Measurements from ENCODE around the gene TSKU.

The TSKU gene

GRCh38 chr11:76771446-76772099, 11.6 kb upstream of the TSKU start:
- no peak for DNase-seq (ENCODE audit: low read depth, low spot score)
- Histone ChIP-seq H3K36me3 (ENCODE audit: insufficient read depth, insufficient read length, low read length) (no peaks in the 10 kb centered on the region), H3K4me3 (ENCODE audit: insufficient read length, low read depth) (no peak overlapping the region), H3K9me3 (ENCODE audit: insufficient read depth, low read length) (peaks cover 14% of the 10 kb centered on the region), H3K27me3 (ENCODE audit: insufficient read depth, insufficient read length) (no peaks in the 10 kb centered on the region), H3K9ac (ENCODE audit: insufficient read length, low read depth) (no peak overlapping the region), H3K4me1 (ENCODE audit: insufficient read depth, insufficient read length) (peaks cover 27% of the 10 kb centered on the region)
- TF ChIP-seq YY1 (IDR thresholded peaks at IDR 0.05; ENCODE audit: insufficient read depth, insufficient read length): no peak
- no peak for TF ChIP-seq ZNF274 (IDR thresholded peaks at IDR 0.05; ENCODE audit: low read depth, low read length)
- no peak for TF ChIP-seq SUZ12 (IDR thresholded peaks at IDR 0.05; ENCODE audit: extremely low read depth, insufficient read depth, insufficient read length)

DNA sequence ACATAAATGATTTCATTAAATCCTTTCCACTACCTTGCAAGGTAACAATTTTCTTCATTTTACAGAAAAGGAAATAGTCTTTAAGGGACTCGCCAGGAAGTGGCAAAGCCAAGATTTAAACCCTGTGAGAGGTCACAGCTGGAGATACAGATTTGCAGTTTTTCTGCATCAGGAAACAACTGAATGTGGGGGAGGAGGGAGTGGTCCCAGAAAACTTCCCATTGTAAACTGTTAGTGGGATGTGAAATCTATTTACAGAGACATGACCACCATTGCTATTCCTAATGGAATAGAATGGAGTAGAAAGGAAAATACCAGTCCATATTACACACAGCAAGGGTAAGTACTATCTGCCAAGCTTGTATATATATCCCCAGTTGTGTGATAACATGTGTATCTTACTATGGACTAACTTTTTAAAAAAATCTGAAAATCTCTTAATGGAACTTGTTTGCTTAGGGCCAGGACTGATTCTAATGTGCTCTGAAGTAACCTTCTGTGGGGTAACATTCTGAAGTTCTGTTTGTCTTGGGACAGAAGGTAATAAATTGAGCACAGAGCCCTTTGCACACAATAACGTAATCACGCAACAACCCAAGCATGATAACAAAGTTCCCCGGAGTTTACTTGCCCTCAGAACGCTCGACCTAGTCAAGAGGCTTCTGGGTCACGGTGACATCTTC, 10.9 kb upstream of the TSKU start:
- Histone ChIP-seq H3K4me3 (ENCODE audit: insufficient read length, low read depth) (no peak overlapping the region), H3K4me1 (ENCODE audit: insufficient read depth, insufficient read length) (peaks cover 27% of the 10 kb centered on the region), H3K9me3 (ENCODE audit: insufficient read depth, low read length) (peaks cover 21% of the 10 kb centered on the region), H3K27me3 (ENCODE audit: insufficient read depth, insufficient read length) (no peaks in the 10 kb centered on the region), H3K9ac (ENCODE audit: insufficient read length, low read depth) (no peak overlapping the region), H3K36me3 (ENCODE audit: insufficient read depth, insufficient read length, low read length) (no peaks in the 10 kb centered on the region)
- DNase-seq (ENCODE audit: low read depth, low spot score): no peak
- TF ChIP-seq YY1 (IDR thresholded peaks at IDR 0.05; ENCODE audit: insufficient read depth, insufficient read length) (no peak), SUZ12 (IDR thresholded peaks at IDR 0.05; ENCODE audit: extremely low read depth, insufficient read depth, insufficient read length) (no peak), ZNF274 (IDR thresholded peaks at IDR 0.05; ENCODE audit: low read depth, low read length) (no peak)

DNA sequence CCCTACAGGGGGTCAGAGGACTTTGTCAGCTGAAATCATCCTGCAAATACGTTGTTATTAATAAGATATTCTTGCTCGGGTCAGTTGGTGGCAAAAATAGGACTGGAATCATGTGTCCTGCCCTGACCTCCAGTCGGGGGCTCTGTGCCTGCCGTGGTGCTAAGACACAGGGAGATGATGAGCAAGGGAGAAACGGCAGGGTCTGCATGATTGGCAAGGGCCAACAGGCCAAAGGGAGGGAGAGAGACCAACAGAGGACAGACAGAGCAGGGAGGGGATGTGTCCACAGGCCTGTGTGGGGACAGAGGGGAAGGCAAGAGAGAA, 10.4 kb upstream of the TSKU start:
- DNase-seq (ENCODE audit: low read depth, low spot score): no peak
- Histone ChIP-seq H3K9ac (ENCODE audit: insufficient read length, low read depth) (no peak overlapping the region), H3K4me3 (ENCODE audit: insufficient read length, low read depth) (no peak overlapping the region), H3K36me3 (ENCODE audit: insufficient read depth, insufficient read length, low read length) (no peaks in the 10 kb centered on the region), H3K9me3 (ENCODE audit: insufficient read depth, low read length) (peaks cover 26% of the 10 kb centered on the region), H3K4me1 (ENCODE audit: insufficient read depth, insufficient read length) (peaks cover 26% of the 10 kb centered on the region), H3K27me3 (ENCODE audit: insufficient read depth, insufficient read length) (no peaks in the 10 kb centered on the region)
- no peak for TF ChIP-seq ZNF274 (IDR thresholded peaks at IDR 0.05; ENCODE audit: low read depth, low read length)
- no peak for TF ChIP-seq YY1 (IDR thresholded peaks at IDR 0.05; ENCODE audit: insufficient read depth, insufficient read length)
- no peak for TF ChIP-seq SUZ12 (IDR thresholded peaks at IDR 0.05; ENCODE audit: extremely low read depth, insufficient read depth, insufficient read length)

- TF ChIP-seq YY1 (IDR thresholded peaks at IDR 0.05; ENCODE audit: insufficient read depth, insufficient read length): no peak
- TF ChIP-seq SUZ12 (IDR thresholded peaks at IDR 0.05; ENCODE audit: extremely low read depth, insufficient read depth, insufficient read length): no peak
- TF ChIP-seq ZNF274 (IDR thresholded peaks at IDR 0.05; ENCODE audit: low read depth, low read length): no peak
- Histone ChIP-seq H3K9me3 (ENCODE audit: insufficient read depth, low read length) (peaks cover 28% of the 10 kb centered on the region), H3K36me3 (ENCODE audit: insufficient read depth, insufficient read length, low read length) (no peaks in the 10 kb centered on the region), H3K4me1 (ENCODE audit: insufficient read depth, insufficient read length) (peaks cover 18% of the 10 kb centered on the region), H3K9ac (ENCODE audit: insufficient read length, low read depth) (no peak overlapping the region), H3K27me3 (ENCODE audit: insufficient read depth, insufficient read length) (no peaks in the 10 kb centered on the region), H3K4me3 (ENCODE audit: insufficient read length, low read depth) (no peak overlapping the region)
- DNase-seq (ENCODE audit: low read depth, low spot score): no peak
These were observed 9.2 kb upstream of the TSKU start for GRCh38 chr11:76773921-76774361.

- Histone ChIP-seq H3K9me3 (ENCODE audit: insufficient read depth, low read length) (peaks cover 28% of the 10 kb centered on the region), H3K36me3 (ENCODE audit: insufficient read depth, insufficient read length, low read length) (no peaks in the 10 kb centered on the region), H3K9ac (ENCODE audit: insufficient read length, low read depth) (no peak overlapping the region), H3K27me3 (ENCODE audit: insufficient read depth, insufficient read length) (no peaks in the 10 kb centered on the region), H3K4me3 (ENCODE audit: insufficient read length, low read depth) (no peak overlapping the region), H3K4me1 (ENCODE audit: insufficient read depth, insufficient read length) (peaks cover 4% of the 10 kb centered on the region)
- no peak for TF ChIP-seq YY1 (IDR thresholded peaks at IDR 0.05; ENCODE audit: insufficient read depth, insufficient read length)
- no peak for DNase-seq (ENCODE audit: low read depth, low spot score)
These were observed 6.7 kb upstream of the TSKU start for GRCh38 chr11:76776472-76776871.

GRCh38 chr11:76777305-76777704, 5.9 kb upstream of the TSKU start:
- H3K4me3 ChIP-seq (ENCODE audit: insufficient read length, low read depth): no peak overlapping the region
- peaks cover 28% of the 10 kb centered on the region for H3K9me3 ChIP-seq (ENCODE audit: insufficient read depth, low read length)
- H3K4me1 ChIP-seq (ENCODE audit: insufficient read depth, insufficient read length): no peaks in the 10 kb centered on the region
- H3K27me3 ChIP-seq (ENCODE audit: insufficient read depth, insufficient read length): no peaks in the 10 kb centered on the region
- no peaks in the 10 kb centered on the region for H3K36me3 ChIP-seq (ENCODE audit: insufficient read depth, insufficient read length, low read length)
- DNase-seq (ENCODE audit: low read depth, low spot score): no peak
- H3K9ac ChIP-seq (ENCODE audit: insufficient read length, low read depth): no peak overlapping the region
- TF ChIP-seq YY1 (IDR thresholded peaks at IDR 0.05; ENCODE audit: insufficient read depth, insufficient read length) (no peak), ZNF274 (IDR thresholded peaks at IDR 0.05; ENCODE audit: low read depth, low read length) (no peak), SUZ12 (IDR thresholded peaks at IDR 0.05; ENCODE audit: extremely low read depth, insufficient read depth, insufficient read length) (no peak)

- no peaks in the 10 kb centered on the region for H3K27me3 ChIP-seq (ENCODE audit: insufficient read depth, insufficient read length)
- H3K36me3 ChIP-seq (ENCODE audit: insufficient read depth, insufficient read length, low read length): no peaks in the 10 kb centered on the region
- TF ChIP-seq SUZ12 (IDR thresholded peaks at IDR 0.05; ENCODE audit: extremely low read depth, insufficient read depth, insufficient read length) (no peak), ZNF274 (IDR thresholded peaks at IDR 0.05; ENCODE audit: low read depth, low read length) (no peak), YY1 (IDR thresholded peaks at IDR 0.05; ENCODE audit: insufficient read depth, insufficient read length) (no peak)
- no peaks in the 10 kb centered on the region for H3K4me1 ChIP-seq (ENCODE audit: insufficient read depth, insufficient read length)
- H3K9me3 ChIP-seq (ENCODE audit: insufficient read depth, low read length): peaks cover 28% of the 10 kb centered on the region
- H3K4me3 ChIP-seq (ENCODE audit: insufficient read length, low read depth): no peak overlapping the region
- DNase-seq (ENCODE audit: low read depth, low spot score): no peak
- no peak overlapping the region for H3K9ac ChIP-seq (ENCODE audit: insufficient read length, low read depth)
These were observed 5.3 kb upstream of the TSKU start for GRCh38 chr11:76777876-76778275.

All from NT2/D1 (cell line).